GM21737 (cell line): ENCODE measurements around the gene CCDC12.

Source experiments
- ATAC-seq: cut with Tn5 transposase; IDR thresholded peaks from one replicate; pipeline ENCODE4 v1.9.1; 2021; ENCODE audit warnings: mild to moderate bottlenecking, moderate library complexity; ENCODE audit not compliant: unreplicated experiment

CCDC12 gene

DNA sequence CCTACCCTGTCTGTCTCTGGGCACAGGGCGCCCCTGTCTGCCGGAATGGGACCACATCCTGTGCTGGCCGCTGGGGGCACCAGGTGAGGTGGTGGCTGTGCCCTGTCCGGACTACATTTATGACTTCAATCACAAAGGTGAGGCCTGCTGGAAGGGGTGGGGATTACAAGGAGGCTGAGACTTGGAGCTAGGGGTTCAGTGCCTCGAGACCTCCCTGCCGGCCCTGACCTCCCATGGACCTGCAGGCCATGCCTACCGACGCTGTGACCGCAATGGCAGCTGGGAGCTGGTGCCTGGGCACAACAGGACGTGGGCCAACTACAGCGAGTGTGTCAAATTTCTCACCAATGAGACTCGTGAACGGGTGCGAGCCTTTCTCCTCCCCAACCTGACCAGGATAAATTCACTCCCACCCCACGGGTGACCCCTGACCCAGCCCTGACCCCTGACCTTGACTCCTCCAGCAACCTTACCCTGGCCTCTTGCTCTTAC is 78.7 kb downstream of the CCDC12 start:
- no peak for ATAC-seq

- no peak for ATAC-seq
These were observed 79.5 kb downstream of the CCDC12 start for GRCh38 chr3:46897031-46897430.

GRCh38 chr3:46896386-46896785 is 80.2 kb downstream of the CCDC12 start:
- no peak for ATAC-seq

- no peak for ATAC-seq
These were observed 80.8 kb downstream of the CCDC12 start for GRCh38 chr3:46895761-46896160.

- no peak for ATAC-seq
These were observed 81.3 kb downstream of the CCDC12 start for GRCh38 chr3:46895204-46895660.

DNA sequence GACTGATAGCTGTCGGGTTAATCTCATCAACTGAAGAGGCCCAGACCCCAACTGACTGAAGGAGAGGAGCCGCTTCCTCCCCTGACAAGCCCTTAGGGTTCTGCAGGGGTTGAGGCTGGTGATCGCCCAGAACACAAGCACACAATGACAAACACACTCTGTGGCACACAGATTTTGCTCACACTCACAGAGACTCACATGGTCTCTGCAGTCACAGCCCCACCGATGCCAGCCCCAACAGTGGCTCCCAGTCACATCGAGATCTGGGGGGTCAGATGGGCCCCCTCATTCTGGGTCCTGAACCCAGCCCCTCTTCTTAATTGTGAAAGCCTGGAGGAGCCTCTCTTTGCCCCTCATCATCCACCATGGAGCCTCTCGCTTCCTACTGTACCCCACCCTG is 82.3 kb downstream of the CCDC12 start:
- ATAC-seq, result no peak

DNA sequence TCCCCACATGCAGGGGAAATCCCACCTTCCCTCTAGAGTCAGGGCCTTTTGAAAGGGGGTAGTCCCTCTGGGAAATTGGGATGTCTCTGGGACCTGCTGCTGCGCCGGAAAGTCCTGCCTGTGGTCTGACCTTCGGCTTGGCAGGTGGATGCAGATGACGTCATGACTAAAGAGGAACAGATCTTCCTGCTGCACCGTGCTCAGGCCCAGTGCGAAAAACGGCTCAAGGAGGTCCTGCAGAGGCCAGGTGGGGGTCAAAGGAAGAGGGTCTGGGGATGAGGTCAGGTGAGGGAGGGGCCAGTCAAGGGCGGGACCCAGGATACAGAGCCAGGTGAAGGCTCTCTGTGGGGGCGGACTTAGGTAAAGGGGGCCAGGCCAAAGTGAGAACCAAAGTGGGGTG is 82.8 kb downstream of the CCDC12 start:
- ATAC-seq, result no peak

GRCh38 chr3:46893146-46893748 is 83.3 kb downstream of the CCDC12 start:
- no peak for ATAC-seq

DNA sequence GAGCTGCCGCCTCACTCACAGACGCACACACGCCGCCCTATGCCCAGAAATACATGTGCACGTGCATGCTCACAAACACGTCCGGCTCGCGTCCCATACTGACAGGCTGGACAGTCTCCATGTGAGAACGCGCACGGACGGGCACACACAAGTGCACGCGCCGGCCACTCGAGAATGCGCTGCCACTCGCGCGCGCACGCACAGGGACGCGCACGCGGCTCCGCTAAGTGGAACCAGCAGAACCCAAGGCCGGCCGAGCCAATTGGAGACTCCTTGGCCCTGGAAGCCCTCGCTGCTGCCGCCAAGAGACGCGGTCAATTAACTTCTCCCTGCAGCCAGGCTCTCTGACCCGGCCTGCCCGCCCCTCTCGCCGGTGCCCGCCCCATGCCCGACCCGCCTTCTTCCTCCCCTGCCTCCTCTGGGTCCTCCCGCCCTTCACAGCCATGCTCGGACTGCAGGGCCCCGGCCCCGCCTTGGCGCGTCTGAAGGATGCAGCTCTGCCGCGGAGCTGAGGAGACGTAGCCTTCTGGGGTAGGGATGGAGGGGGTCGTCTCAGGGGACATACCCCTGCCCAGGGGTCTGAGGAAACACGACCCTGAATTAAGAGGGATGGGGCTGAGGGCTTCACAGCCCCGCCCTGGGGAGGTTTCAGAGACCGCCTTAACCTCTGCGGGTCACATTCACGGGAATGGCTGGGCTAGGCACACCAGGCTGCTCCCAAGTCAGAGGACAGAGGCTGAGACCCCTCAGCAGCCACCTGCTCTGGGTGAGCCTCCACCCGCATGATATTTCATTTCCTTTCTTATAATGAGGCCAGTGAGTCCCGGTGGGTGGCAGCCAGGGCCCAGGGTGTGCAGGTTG is 84.0 kb downstream of the CCDC12 start:
- no peak for ATAC-seq

- ATAC-seq, result no peak
These were observed 85.4 kb downstream of the CCDC12 start for GRCh38 chr3:46891132-46891531.

- no peak for ATAC-seq
These were observed 86.4 kb downstream of the CCDC12 start for GRCh38 chr3:46890132-46890531.

- no peak for ATAC-seq
These were observed 87.0 kb downstream of the CCDC12 start for GRCh38 chr3:46889381-46890110.

- ATAC-seq, result no peak
These were observed 87.8 kb downstream of the CCDC12 start for GRCh38 chr3:46888705-46889104.

GRCh38 chr3:46887980-46888494 is 88.5 kb downstream of the CCDC12 start:
- no peak for ATAC-seq

GRCh38 chr3:46885612-46886011 is 90.9 kb downstream of the CCDC12 start:
- ATAC-seq, result no peak

- ATAC-seq, result no peak
These were observed 91.6 kb downstream of the CCDC12 start for GRCh38 chr3:46884929-46885328.

- ATAC-seq, result no peak
These were observed 92.1 kb downstream of the CCDC12 start for GRCh38 chr3:46884427-46884826.

DNA sequence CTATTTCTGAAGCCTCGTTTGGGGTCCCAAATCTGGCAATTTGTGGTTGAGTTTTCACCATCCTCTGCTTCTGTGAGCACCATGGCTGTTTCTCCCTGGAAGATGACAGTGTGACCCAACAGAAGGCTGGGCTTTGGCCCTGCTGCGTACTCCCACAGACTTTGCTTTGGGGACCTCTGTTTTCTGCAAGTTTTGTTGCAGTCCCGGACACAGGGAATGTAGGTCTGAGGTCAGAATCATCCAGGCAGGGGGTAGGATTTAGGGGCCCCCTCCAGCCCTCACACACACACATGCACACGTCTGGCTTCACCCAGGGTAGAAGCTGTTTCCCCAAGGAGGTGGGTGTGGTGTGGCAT is 92.7 kb downstream of the CCDC12 start:
- no peak for ATAC-seq

GRCh38 chr3:46883054-46883829 is 93.3 kb downstream of the CCDC12 start:
- ATAC-seq, result no peak

DNA sequence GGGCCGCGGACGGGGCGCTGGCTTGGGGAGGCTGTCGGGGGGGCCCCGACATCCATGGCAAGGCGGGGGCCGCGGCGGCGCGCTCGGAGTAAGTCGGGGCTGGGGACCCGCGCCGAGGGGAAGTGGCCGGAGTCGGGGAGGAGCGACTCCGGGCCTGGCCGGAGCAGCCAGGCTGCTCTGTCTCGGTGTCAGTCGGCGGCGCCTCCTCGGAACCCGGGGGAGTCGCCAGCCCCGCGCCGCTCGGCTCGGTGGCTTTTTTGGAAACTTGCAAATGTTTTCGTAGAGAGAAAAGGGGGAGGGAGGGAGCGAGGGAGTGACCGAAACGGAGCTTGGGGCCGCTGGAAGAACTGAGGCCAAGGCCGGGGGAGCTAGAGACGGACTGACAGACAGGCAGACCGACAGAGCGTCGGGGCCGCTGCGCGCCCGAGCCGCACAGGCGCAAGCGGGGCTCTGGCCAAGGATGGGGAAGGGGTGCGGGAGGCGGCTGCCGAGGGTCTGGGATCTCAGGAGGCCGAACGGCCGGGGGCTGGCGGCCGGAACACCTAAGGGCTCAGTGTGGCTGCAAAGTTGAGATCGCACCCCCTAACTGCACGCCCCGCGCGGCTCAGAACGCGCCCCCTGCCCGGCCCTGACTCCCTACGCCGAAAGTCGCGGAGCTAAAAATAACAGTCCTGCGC is 94.0 kb downstream of the CCDC12 start:
- no peak for ATAC-seq
